RWPE1 (cell line): Measurements from ENCODE around the gene ZNF20.
"Not testable (repeated sequence)": the region's sequence is repeated elsewhere in the genome, so short reads cannot be mapped to it uniquely, and the experiment has no call there.

Experiments
- CTCF ChIA-PET: fragments of 350-600 bp; sonication (Branson Sonifier 250); formaldehyde crosslinking; extraction: SDS; loops from one replicate; lab custom pipeline; 2021; lab: Yijun Ruan, JAX
- POLR2A ChIA-PET: fragments of 400-600 bp; formaldehyde crosslinking; extraction: SDS; loops from one replicate; lab custom pipeline; 2020; ENCODE audit warnings: antibody characterized with exemption; ENCODE audit not compliant: low non-redundant PET; lab: Yijun Ruan, JAX
- DNase-seq: peaks from one replicate; pipeline ENCODE4 v3.0.0; 2012; ENCODE audit warnings: low spot score
- H3K27ac ChIP-seq: fragments of 450-650 bp; 2 replicates; pipeline ENCODE4 v1.5.1; 2017
- CTCF ChIP-seq: fragments of 450-650 bp; conservative IDR thresholded peaks from 2 replicates; pipeline ENCODE4 v1.5.1; 2017; ENCODE audit warnings: low read depth, mild to moderate bottlenecking

ZNF20 gene

GRCh38 chr19:12117201-12117970 is 22.8 kb downstream of the ZNF20 start:
- no peak for DNase-seq
- no peak overlapping the region for H3K27ac ChIP-seq
- ChIA-PET CTCF (interaction anchor here (0.7 kb wide), 1 partner anchor 9 kb away, joined by 3 read pairs; no protein-coding TSS in a partner anchor), POLR2A (no interaction called here)
- no peak for TF ChIP-seq CTCF

GRCh38 chr19:12113121-12113520 is 27.0 kb downstream of the ZNF20 start:
- H3K27ac ChIP-seq, result no peak overlapping the region
- TF ChIP-seq CTCF, result no peak
- ChIA-PET POLR2A (no interaction called here), CTCF (no interaction called here)
- no peak for DNase-seq

- DNase-seq, result no peak
- no peak for TF ChIP-seq CTCF
- ChIA-PET CTCF (no interaction called here), POLR2A (no interaction called here)
- no peak overlapping the region for H3K27ac ChIP-seq
Observed at GRCh38 chr19:12112701-12113100, 27.4 kb downstream of the ZNF20 start.

GRCh38 chr19:12111943-12112637 is 28.1 kb downstream of the ZNF20 start:
- TF ChIP-seq CTCF, result no peak
- CTCF ChIA-PET, result interaction anchor here (0.5 kb wide), 1 partner anchor 602 kb away, joined by 7 read pairs; no protein-coding TSS in a partner anchor
- DNase-seq, result no peak
- POLR2A ChIA-PET, result no interaction called here
- H3K27ac ChIP-seq, result no peak overlapping the region

- no peak for TF ChIP-seq CTCF
- no peak overlapping the region for H3K27ac ChIP-seq
- POLR2A ChIA-PET, result no interaction called here
- CTCF ChIA-PET, result no interaction called here
- DNase-seq, result no peak
Observed at GRCh38 chr19:12111176-12111575, 29.0 kb downstream of the ZNF20 start.

GRCh38 chr19:12103909-12104308 is 36.2 kb downstream of the ZNF20 start:
- DNase-seq, POLR2A ChIA-PET, H3K27ac ChIP-seq, CTCF ChIA-PET: not testable (repeated sequence)

GRCh38 chr19:12098040-12098439 is 42.1 kb downstream of the ZNF20 start:
- POLR2A ChIA-PET, result no interaction called here
- CTCF ChIA-PET, result interaction anchor here (0.6 kb wide), 1 partner anchor 32 kb away, joined by 3 read pairs; no protein-coding TSS in a partner anchor

More at GRCh38 chr19:12098040-12098439, 42.1 kb downstream of the ZNF20 start:
- no peak for DNase-seq
- TF ChIP-seq CTCF, result no peak
- no peak overlapping the region for H3K27ac ChIP-seq
